Fibroblast of mammary gland (primary cell): ENCODE data around the gene LANCL3.
"Not testable (repeated sequence)": the region's sequence is repeated elsewhere in the genome, so short reads cannot be mapped to it uniquely, and the experiment has no call there.

Source experiments
- DNase-seq: peaks from one replicate; pipeline ENCODE4 v3.0.0-alpha.2; 2010; ENCODE audit warnings: low read depth
- H3K4me3 ChIP-seq: 2 replicates; pipeline ENCODE4 v1.5.1; 2011; ENCODE audit warnings: low read depth, mild to moderate bottlenecking, low read length, moderate library complexity; ENCODE audit not compliant: control insufficient read depth
- TF ChIP-seq, protein P1 (sequence below): conservative IDR thresholded peaks from 2 replicates; pipeline ENCODE4 v1.5.1; 2011; ENCODE audit warnings: low read depth, low read length, inconsistent platforms; ENCODE audit not compliant: control insufficient read depth, insufficient read depth

Gene LANCL3

DNA sequence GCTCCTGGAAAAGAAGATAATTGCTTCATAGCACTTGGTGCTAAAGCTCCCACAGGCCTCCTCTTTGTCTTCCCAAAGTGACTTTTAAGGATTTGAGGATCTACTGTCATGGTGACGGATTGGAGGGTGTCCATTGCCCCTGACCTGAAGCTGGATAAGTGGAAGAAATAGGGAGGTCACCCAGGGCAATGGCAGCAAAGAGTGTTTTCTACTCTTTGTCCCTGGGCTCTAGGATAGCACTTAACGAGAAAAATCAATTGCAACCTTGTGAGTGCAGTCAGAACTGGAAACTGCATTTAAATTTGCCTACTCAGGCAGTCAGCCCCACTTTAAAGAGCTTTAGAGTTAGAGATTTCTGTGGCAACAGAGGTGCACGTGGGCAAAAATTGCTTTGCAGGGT is 70.4 kb downstream of the LANCL3 start:
- DNase-seq: no peak
- H3K4me3 ChIP-seq: no peak overlapping the region
- TF ChIP-seq, protein P1, sequence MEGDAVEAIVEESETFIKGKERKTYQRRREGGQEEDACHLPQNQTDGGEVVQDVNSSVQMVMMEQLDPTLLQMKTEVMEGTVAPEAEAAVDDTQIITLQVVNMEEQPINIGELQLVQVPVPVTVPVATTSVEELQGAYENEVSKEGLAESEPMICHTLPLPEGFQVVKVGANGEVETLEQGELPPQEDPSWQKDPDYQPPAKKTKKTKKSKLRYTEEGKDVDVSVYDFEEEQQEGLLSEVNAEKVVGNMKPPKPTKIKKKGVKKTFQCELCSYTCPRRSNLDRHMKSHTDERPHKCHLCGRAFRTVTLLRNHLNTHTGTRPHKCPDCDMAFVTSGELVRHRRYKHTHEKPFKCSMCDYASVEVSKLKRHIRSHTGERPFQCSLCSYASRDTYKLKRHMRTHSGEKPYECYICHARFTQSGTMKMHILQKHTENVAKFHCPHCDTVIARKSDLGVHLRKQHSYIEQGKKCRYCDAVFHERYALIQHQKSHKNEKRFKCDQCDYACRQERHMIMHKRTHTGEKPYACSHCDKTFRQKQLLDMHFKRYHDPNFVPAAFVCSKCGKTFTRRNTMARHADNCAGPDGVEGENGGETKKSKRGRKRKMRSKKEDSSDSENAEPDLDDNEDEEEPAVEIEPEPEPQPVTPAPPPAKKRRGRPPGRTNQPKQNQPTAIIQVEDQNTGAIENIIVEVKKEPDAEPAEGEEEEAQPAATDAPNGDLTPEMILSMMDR: no peak

DNA sequence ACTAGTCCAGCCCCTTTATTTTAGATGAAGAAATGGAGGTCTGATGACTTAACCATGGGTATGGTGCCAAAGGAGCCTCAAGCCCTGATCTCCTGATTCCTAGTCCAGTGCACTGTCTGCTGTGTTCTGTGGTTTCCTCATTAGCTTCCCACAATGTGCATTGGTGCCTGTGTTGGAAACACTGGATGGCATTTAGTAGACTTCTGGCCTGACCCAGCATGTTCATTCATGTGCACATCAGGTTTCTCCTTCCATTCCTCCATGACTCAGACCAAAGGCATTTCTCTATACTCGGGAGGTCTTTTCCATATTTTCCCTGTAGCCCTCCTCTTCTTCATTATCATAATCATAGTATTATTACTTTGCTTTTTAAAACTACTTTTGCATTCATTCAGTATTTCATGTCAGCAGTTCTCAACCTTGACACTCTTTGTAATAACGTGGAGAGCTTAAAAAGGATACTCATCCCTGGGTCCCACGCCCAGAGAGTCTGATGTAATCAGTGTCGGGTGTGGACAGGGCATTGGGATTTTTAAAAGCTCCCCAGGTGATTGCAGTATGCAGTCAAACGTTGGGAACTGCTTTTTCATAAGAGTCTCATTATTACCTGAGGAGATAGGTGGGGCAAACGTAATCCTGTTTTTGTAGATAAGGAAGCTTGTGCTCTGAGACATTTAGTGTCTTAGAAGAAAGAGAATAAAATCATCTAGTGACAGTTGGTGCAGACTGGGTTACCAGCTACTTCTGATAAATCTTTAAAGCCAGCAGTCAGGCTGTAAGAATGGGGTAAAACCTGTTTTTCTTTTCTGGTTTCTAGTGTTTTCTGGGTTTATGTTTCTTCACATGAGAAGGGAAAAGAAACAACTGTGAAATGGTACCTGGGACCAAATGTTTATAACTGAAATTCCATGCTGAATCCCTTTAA is 73.2 kb downstream of the LANCL3 start:
- TF ChIP-seq, protein P1: no peak
- no peak overlapping the region for H3K4me3 ChIP-seq
- no peak for DNase-seq

DNA sequence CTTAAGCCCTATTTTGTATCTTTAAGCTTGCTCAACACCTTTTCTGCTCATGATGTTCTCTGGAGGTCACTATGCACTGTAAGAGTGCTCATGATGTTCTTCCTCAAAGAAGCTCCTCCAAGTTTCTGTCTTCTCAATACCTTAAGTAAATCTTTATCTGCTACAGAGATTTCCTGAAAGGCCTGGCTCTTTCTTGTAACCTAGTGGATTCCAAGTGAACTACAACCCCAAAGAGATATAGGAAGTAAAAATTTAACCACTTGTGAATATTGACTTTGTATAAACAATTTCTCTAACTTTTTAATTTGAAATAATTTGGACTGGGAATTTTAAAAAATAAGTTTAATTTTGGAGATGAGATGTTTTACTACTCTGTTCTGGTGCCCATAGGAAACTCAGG is 74.8 kb downstream of the LANCL3 start:
- DNase-seq: no peak
- TF ChIP-seq, protein P1: peak; percentile 8
- H3K4me3 ChIP-seq: no peak overlapping the region

DNA sequence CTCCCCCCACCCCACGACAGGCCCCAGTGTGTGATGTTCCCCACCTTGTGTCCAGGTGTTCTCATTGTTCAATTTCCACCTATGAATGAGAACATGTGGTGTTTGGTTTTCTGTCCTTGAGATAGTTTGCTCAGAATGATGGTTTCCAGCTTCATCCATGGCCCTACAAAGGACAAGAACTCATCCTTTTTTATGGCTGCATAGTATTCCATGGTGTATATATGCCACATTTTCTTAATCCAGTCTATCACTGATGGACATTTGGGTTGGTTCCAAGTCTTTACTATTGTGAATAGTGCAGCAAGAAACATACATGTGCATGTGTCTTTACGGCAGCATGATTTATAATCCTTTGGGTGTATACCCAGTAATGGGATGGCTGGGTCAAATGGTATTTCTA is 79.4 kb downstream of the LANCL3 start:
- not testable (repeated sequence) for DNase-seq, H3K4me3 ChIP-seq

DNA sequence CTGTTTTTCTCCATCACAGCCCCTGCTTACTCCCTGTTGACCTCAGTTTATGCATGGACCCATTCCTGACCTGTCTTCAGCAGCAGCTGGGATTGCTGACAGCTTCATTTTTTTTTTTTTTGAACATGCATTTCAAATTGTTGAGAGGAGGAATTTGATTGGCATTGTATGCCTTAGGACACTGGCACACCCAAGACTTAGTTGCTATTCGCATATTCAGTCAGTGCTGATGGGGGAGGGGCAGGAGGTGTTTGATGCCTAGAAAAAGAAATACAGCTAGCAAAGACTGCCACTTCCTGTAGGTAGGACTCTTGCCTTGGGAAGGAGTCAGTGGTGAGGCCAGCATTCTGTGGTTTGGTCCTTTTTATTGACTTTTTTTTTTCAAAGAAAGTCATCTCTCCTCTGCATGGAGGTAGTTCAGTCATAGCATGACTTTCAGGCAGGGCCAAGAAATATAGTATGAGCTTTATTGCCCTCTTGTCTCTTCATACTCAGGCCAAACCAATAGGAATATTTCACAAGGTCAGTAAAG is 80.5 kb downstream of the LANCL3 start:
- DNase-seq: no peak
- TF ChIP-seq, protein P1: no peak

DNA sequence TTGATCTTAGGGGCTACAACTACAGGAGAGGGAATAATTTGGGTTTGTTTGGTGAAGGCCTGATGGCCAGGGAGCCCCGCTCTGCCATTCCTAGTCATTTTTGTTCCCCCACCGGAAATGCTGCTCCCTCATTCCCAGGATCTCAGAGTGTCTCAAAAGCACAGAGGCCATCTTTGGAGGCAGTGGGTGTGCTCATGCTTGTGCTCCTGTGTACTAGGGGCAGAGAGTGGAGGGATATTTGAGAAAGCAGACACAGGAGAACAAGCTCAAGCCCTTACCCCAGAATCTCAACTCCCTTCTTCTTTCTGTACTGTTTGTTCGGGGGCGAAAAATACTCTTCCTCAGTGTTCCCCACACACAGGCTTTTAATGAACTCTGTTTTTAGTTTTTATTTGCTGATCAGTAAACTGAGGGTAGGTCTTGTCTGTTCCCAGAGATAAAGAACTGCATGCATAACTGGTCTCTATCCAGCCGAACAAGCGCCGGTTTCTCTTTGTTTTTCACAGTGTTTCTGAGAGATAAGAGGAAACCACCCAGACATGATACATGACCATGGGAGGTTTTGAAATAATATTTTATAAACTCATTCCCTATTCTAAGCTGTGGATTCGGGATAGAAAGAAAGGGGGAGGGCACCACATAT is 81.2 kb downstream of the LANCL3 start:
- DNase-seq: no peak
- no peak overlapping the region for H3K4me3 ChIP-seq
- TF ChIP-seq, protein P1: no peak

More for the DNA sequence above, 80.5 kb downstream of the LANCL3 start:
- H3K4me3 ChIP-seq: no peak overlapping the region

DNA sequence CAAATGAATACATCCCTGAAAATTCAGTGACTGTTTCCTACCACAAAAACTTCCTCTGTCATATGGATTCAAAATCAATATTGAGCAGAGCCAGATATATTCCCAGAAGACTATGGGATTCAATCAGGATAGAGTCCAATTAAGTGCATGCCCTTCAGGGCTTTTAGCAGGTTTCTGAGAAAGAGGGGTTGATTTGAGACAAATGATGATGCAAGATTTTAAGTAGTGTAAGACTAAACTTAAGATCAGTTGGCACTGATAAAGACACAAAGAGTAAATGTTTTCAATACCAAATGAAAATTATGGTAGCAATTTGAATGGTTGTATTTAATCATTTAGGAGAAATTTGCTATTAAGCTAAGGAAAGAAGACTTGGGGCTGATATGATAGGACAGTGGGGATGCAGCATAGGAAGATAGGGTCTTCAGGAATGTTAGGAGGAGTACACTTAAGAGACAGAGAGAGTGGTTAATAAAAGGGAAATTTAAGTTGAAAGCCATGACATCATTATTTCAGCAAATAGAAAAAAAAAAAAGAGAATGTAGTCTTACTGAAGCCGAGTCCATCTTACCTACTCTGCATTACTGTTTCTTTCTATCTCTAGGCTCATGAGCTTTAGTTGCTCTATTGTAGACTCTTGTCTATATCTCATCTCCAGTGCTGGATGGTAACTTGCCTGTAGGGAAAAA is 82.1 kb downstream of the LANCL3 start:
- TF ChIP-seq, protein P1: no peak
- no peak for DNase-seq
- H3K4me3 ChIP-seq: no peak overlapping the region
